HG02973 (cell line): Measurements from ENCODE around the gene FAM120A.

ENCODE experiments used
- ATAC-seq: cut with Tn5 transposase; IDR thresholded peaks from one replicate; pipeline ENCODE4 v1.9.1; 2021; ENCODE audit warnings: moderate library complexity; ENCODE audit not compliant: unreplicated experiment

Gene FAM120A

DNA sequence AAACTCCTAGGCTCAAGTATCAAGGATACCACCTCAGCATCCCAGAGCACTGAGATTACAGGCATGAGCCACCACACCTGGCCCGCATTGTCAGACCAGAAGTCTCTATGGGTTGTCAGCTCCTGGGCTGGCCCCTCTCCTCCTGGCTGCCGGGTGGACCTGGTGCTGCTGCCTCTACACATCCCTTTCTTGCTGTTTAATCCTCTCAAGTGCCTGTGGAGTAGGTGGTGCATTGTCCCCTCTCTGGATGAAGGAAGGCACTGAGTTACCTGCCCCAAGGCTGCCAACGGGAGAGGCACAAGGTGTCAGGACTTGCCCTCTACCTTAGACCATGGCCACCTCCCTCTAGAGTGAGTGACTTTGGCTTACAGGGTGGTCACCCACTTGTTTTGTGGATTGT, 162.3 kb downstream of the FAM120A start:
- no peak for ATAC-seq

DNA sequence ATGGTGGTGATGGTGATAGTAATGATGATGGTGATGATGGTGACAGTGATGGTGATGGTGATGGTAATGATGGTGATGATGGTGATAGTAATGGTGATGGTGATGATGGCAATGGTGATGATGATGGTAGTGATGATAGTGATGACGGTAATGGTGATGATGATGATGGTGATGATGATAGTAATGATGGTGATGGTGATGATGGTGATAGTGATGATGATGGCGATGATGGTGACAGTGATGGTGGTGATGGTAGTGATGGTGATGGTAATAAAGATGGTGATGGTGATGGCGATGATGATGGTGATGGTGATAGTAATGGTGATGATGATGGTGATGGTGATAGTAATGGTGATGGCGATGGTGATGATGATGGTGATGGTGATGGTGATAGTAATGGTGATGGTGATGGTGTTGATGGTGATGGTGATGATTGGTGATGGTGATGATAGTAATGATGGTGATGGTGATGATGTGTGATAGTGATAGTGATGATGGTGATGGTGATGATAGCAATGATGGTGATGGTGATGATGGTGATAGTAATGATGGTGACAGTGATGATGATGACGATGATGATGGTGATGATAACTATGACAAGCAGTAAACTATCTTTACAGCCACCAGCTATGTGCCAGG, 163.5 kb downstream of the FAM120A start:
- ATAC-seq: no peak
